Neural crest cell (in vitro differentiated cells): ENCODE data around the gene COL4A1. TPM values are rescaled to one million over a fixed set of nuclear protein-coding genes. Genes with fewer than 3 reads are reported as not detected.

Experiments
- DNase-seq: peaks from one replicate; pipeline ENCODE4 v3.0.0; 2021; ENCODE audit warnings: low read depth, mixed read lengths, low spot score
- H3K27ac Mint-ChIP-seq: one replicate; pipeline ENCODE4 v1.8.0; 2021; ENCODE audit warnings: mild to moderate bottlenecking, mixed read lengths; ENCODE audit not compliant: unreplicated experiment
- H3K27me3 Mint-ChIP-seq: 2 replicates; pipeline ENCODE4 v1.8.0; 2021; ENCODE audit warnings: low read depth, mild to moderate bottlenecking, mixed read lengths
- H3K36me3 Mint-ChIP-seq: 2 replicates; pipeline ENCODE4 v1.8.0; 2021; ENCODE audit warnings: low read depth, mild to moderate bottlenecking, mixed read lengths
- H3K4me1 Mint-ChIP-seq: 2 replicates; pipeline ENCODE4 v1.8.0; 2021; ENCODE audit warnings: mixed read lengths
- H3K4me3 Mint-ChIP-seq: one replicate; pipeline ENCODE4 v1.8.0; 2021; ENCODE audit warnings: mild to moderate bottlenecking, mixed read lengths
- H3K9me3 Mint-ChIP-seq: 2 replicates; pipeline ENCODE4 v1.8.0; 2021; ENCODE audit warnings: mixed read lengths
- CTCF ChIP-seq: fragments of 200-600 bp; sonication (generic); conservative IDR thresholded peaks from 2 replicates; pipeline ENCODE4 v1.5.0; 2021; ENCODE audit warnings: antibody characterized with exemption, mild to moderate bottlenecking
- total RNA-seq: library from RNA; stranded (reverse); gene quantifications from 2 replicates; pipeline ENCODE4 v1.2.1, GENCODE V29; 2021

Gene COL4A1
- total RNA-seq, 1 donor from 2014 or later: 65.5 TPM

DNA sequence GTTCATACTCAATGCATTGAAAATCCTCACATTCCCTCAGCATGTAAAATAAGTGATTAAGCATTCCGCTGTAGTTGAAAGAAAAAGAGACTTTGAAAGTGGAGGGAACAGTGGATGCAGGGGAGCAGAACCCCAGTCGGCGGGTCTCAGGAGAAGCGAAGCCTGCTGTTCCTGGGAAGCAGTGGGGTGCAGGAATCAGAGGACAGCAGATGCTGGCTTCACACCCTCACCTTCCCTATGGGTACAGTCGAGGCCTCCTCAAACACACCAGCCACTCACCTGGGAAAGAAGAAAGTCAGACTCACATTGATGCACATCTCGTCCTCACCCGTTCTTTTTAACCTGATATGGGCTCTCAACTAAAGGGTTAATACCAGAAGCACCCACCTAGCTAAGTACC, 38.3 kb upstream of the COL4A1 start:
- Mint-ChIP-seq H3K9me3 (peaks cover 2% of the 10 kb centered on the region), H3K36me3 (peaks cover 9% of the 10 kb centered on the region), H3K4me1 (peaks cover 38% of the 10 kb centered on the region)

GRCh38 chr13:110344320-110344719, 37.4 kb upstream of the COL4A1 start:
- peaks cover 9% of the 10 kb centered on the region for H3K36me3 Mint-ChIP-seq
- no peak overlapping the region for H3K4me3 Mint-ChIP-seq
- no peaks in the 10 kb centered on the region for H3K27me3 Mint-ChIP-seq
- no peak for TF ChIP-seq CTCF
- no peak overlapping the region for H3K27ac Mint-ChIP-seq
- H3K9me3 Mint-ChIP-seq: peaks cover 2% of the 10 kb centered on the region
- DNase-seq: no peak
- H3K4me1 Mint-ChIP-seq: peaks cover 38% of the 10 kb centered on the region

More for the DNA sequence above, 38.3 kb upstream of the COL4A1 start:
- H3K27me3 Mint-ChIP-seq: no peaks in the 10 kb centered on the region
- TF ChIP-seq CTCF: no peak
- no peak overlapping the region for H3K4me3 Mint-ChIP-seq
- DNase-seq: no peak
- no peak overlapping the region for H3K27ac Mint-ChIP-seq

DNA sequence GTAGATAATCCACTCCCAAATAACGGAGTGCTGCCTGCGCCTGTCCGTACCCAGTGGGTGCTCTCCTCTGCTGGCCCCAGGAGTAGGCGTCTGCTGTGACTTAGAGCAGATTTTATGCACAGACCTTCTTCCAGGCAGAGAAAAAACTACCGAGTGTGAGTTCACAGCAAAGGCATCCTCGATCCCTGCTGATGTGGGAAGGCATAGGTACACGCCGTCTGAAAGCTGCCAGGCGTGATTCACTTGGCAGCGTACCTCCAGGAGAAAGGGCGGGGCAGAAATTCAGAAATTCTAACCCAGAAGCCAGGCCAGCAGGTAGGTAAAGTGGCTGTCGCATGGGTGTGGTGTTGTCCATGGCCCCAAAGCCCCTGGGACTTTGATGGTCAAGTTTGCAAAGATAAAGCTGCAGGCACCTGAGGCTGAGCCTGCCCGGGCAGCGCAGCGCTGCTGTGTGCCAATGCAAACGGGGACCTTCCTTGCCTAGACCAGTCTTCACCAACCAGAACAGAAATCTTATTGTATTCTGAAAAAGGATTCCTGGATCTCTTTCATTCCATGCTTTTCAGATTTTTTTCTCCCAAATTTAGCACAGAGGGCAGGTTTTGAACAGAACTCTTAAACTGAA, 36.4 kb upstream of the COL4A1 start:
- H3K27ac Mint-ChIP-seq: no peak overlapping the region

GRCh38 chr13:110342474-110342873, 35.5 kb upstream of the COL4A1 start:
- Mint-ChIP-seq H3K4me1 (peaks cover 43% of the 10 kb centered on the region), H3K27ac (no peak overlapping the region), H3K9me3 (peaks cover 2% of the 10 kb centered on the region), H3K36me3 (peaks cover 2% of the 10 kb centered on the region), H3K4me3 (no peak overlapping the region), H3K27me3 (no peaks in the 10 kb centered on the region)
- TF ChIP-seq CTCF: no peak
- DNase-seq: no peak

More for the DNA sequence above, 36.4 kb upstream of the COL4A1 start:
- Mint-ChIP-seq H3K9me3 (peaks cover 2% of the 10 kb centered on the region), H3K4me3 (no peak overlapping the region), H3K4me1 (peaks cover 40% of the 10 kb centered on the region), H3K27me3 (no peaks in the 10 kb centered on the region), H3K36me3 (peaks cover 6% of the 10 kb centered on the region)
- no peak for TF ChIP-seq CTCF
- DNase-seq: no peak

DNA sequence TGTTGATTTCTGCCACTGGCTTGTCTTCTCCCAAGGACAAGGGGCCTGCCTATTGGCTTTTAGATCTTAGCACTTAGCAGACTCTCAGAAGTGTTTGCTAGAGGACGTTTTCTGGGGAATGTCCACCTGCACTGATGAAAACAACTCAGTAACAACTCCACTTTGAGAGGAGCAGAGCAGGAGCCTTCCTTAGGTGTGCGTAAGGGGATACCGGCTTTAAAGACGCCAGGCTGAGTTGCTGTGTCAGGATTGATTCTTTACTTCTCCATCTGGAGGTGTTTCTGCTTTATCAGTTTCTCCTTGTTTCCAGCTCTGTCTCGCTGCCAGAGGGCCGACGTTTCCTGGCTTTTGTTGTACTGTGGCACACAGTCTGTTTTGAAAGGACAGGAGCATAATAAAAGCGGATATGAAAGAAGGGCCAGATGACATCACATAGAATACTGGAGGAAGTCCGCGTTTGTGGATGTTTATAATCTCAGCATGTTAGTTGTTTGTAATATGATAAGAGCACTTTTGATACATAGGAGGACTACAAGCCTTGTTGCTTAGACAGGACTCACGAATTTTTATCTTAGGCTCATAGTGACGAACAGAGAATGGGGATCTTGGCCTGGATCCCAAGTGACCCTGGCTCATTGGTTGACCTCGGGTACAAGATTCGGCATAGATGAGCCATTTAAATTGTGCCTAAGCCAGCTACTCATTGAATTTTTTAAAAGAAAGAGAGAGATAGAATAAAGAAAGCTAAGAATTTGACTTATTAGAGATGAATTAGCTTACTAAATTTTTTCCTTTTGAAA, 34.7 kb upstream of the COL4A1 start:
- H3K27me3 Mint-ChIP-seq: no peaks in the 10 kb centered on the region
- no peak overlapping the region for H3K4me3 Mint-ChIP-seq
- H3K4me1 Mint-ChIP-seq: peaks cover 51% of the 10 kb centered on the region
- TF ChIP-seq CTCF: no peak
- peak overlapping the region; percentile 28 for H3K27ac Mint-ChIP-seq
- peaks cover 2% of the 10 kb centered on the region for H3K36me3 Mint-ChIP-seq
- H3K9me3 Mint-ChIP-seq: peaks cover 2% of the 10 kb centered on the region
- no peak for DNase-seq
